SJCRH30 (cell line): ENCODE data around the gene DNAJC15. TPM values are rescaled to one million over a fixed set of nuclear protein-coding genes. Genes with fewer than 3 reads are reported as not detected.
A peak's percentile ranks its signal among the peaks of the same experiment; 100 is the strongest.
"Not testable (repeated sequence)": the region's sequence is repeated elsewhere in the genome, so short reads cannot be mapped to it uniquely, and the experiment has no call there.

Experiments
- DNase-seq, 2 experiments: peaks; one replicate each; pipeline ENCODE4 v3.0.0-alpha.2; 2015 to 2020
- H3K27ac ChIP-seq: fragments of 250-450 bp; sonication (Bioruptor Pico); 2 replicates; pipeline ENCODE4 v1.5.1; 2020; ENCODE audit warnings: mild to moderate bottlenecking, moderate library complexity
- H3K27me3 ChIP-seq: fragments of 250-450 bp; sonication (Bioruptor Pico); 2 replicates; pipeline ENCODE4 v1.5.1; 2020; ENCODE audit warnings: mild to moderate bottlenecking, moderate library complexity
- H3K36me3 ChIP-seq: fragments of 250-450 bp; sonication (Bioruptor Pico); 2 replicates; pipeline ENCODE4 v1.5.1; 2020; ENCODE audit warnings: mild to moderate bottlenecking, moderate library complexity
- H3K4me1 ChIP-seq: fragments of 250-450 bp; sonication (Bioruptor Pico); 2 replicates; pipeline ENCODE4 v1.5.1; 2020; ENCODE audit warnings: mild to moderate bottlenecking, moderate library complexity
- H3K4me3 ChIP-seq: fragments of 250-450 bp; sonication (Bioruptor Pico); 2 replicates; pipeline ENCODE4 v1.5.1; 2020; ENCODE audit warnings: mild to moderate bottlenecking, moderate library complexity
- H3K9me3 ChIP-seq: fragments of 250-450 bp; sonication (Bioruptor Pico); replicated peaks from 2 replicates; pipeline ENCODE4 v1.5.1; 2020; ENCODE audit warnings: mild to moderate bottlenecking, moderate library complexity
- total RNA-seq: library from RNA; depleted of rRNA; stranded (reverse); fragments of >200 nt; shearing (Covaris generic); gene quantifications from 2 replicates; pipeline ENCODE4 v1.2.3, GENCODE V29; 2014

DNAJC15 gene
- total RNA-seq, 1 experiment from 2014 or later, result 10.1 TPM

GRCh38 chr13:43054803-43055802 is 31.7 kb downstream of the DNAJC15 start:
- peaks cover 31% of the 10 kb centered on the region for H3K4me1 ChIP-seq
- no peaks in the 10 kb centered on the region for H3K9me3 ChIP-seq
- H3K27ac ChIP-seq, result peak overlapping the region; percentile 47
- peak; percentile 61 to 65 for DNase-seq
- no peaks in the 10 kb centered on the region for H3K36me3 ChIP-seq
- H3K27me3 ChIP-seq, result no peaks in the 10 kb centered on the region; the same call in 1 of the 2 replicates
- H3K4me3 ChIP-seq, result peak overlapping the region; percentile 39

- Histone ChIP-seq H3K36me3 (no peaks in the 10 kb centered on the region), H3K27ac (no peak overlapping the region; the same call in 1 of the 2 replicates), H3K4me1 (peaks cover 31% of the 10 kb centered on the region), H3K4me3 (no peak overlapping the region), H3K9me3 (no peaks in the 10 kb centered on the region), H3K27me3 (no peaks in the 10 kb centered on the region; the same call in 1 of the 2 replicates)
- peak; percentile 48 to 51 for DNase-seq
Measured at GRCh38 chr13:43057653-43058317, 34.4 kb downstream of the DNAJC15 start.

- peak overlapping the region; percentile 27; the same call in 1 of the 2 replicates for H3K27ac ChIP-seq
- peak; percentile 79 to 82 for DNase-seq
Measured at GRCh38 chr13:43058318-43058674, 34.9 kb downstream of the DNAJC15 start.

GRCh38 chr13:43058831-43059230 is 35.4 kb downstream of the DNAJC15 start:
- H3K27me3 ChIP-seq, result no peaks in the 10 kb centered on the region; the same call in 1 of the 2 replicates
- DNase-seq, result no peak
- no peaks in the 10 kb centered on the region; the same call in 1 of the 2 replicates for H3K9me3 ChIP-seq
- no peaks in the 10 kb centered on the region for H3K36me3 ChIP-seq
- H3K4me1 ChIP-seq, result peaks cover 30% of the 10 kb centered on the region
- peak overlapping the region; percentile 27; the same call in 1 of the 2 replicates for H3K27ac ChIP-seq
- no peak overlapping the region for H3K4me3 ChIP-seq

More at GRCh38 chr13:43058318-43058674, 34.9 kb downstream of the DNAJC15 start:
- H3K36me3 ChIP-seq, result no peaks in the 10 kb centered on the region
- H3K27me3 ChIP-seq, result no peaks in the 10 kb centered on the region; the same call in 1 of the 2 replicates
- no peak overlapping the region for H3K4me3 ChIP-seq
- peaks cover 31% of the 10 kb centered on the region for H3K4me1 ChIP-seq
- H3K9me3 ChIP-seq, result no peaks in the 10 kb centered on the region

GRCh38 chr13:43059779-43060178 is 36.4 kb downstream of the DNAJC15 start:
- H3K4me3 ChIP-seq, H3K9me3 ChIP-seq, DNase-seq, H3K27me3 ChIP-seq, H3K27ac ChIP-seq, H3K36me3 ChIP-seq: not testable (repeated sequence)
- peaks cover 21% of the 10 kb centered on the region for H3K4me1 ChIP-seq

- not testable (repeated sequence) for H3K9me3 ChIP-seq, DNase-seq, H3K4me3 ChIP-seq, H3K27me3 ChIP-seq, H3K36me3 ChIP-seq, H3K27ac ChIP-seq
- peaks cover 16% of the 10 kb centered on the region for H3K4me1 ChIP-seq
Measured at GRCh38 chr13:43060806-43061205, 37.4 kb downstream of the DNAJC15 start.

- Histone ChIP-seq H3K27me3 (no peaks in the 10 kb centered on the region; the same call in 1 of the 2 replicates), H3K36me3 (no peaks in the 10 kb centered on the region)
Measured at GRCh38 chr13:43061496-43062280, 38.3 kb downstream of the DNAJC15 start.

GRCh38 chr13:43071824-43072223 is 48.4 kb downstream of the DNAJC15 start:
- no peaks in the 10 kb centered on the region for H3K9me3 ChIP-seq
- peaks cover 7% of the 10 kb centered on the region; the same call in 1 of the 2 replicates for H3K36me3 ChIP-seq
- no peak for DNase-seq
- no peak overlapping the region for H3K4me3 ChIP-seq
- no peaks in the 10 kb centered on the region for H3K4me1 ChIP-seq
- no peaks in the 10 kb centered on the region for H3K27me3 ChIP-seq
- H3K27ac ChIP-seq, result no peak overlapping the region

More at GRCh38 chr13:43061496-43062280, 38.3 kb downstream of the DNAJC15 start:
- no peak for DNase-seq
- Histone ChIP-seq H3K4me1 (peaks cover 16% of the 10 kb centered on the region), H3K9me3 (no peaks in the 10 kb centered on the region; the same call in 1 of the 2 replicates), H3K4me3 (no peak overlapping the region), H3K27ac (no peak overlapping the region)

GRCh38 chr13:43072394-43072793 is 49.0 kb downstream of the DNAJC15 start:
- Histone ChIP-seq H3K9me3 (no peaks in the 10 kb centered on the region), H3K4me3 (no peak overlapping the region), H3K27ac (no peak overlapping the region), H3K27me3 (no peaks in the 10 kb centered on the region), H3K36me3 (peaks cover 7% of the 10 kb centered on the region; the same call in 1 of the 2 replicates), H3K4me1 (no peaks in the 10 kb centered on the region)
- no peak for DNase-seq

- no peak for DNase-seq
- Histone ChIP-seq H3K4me1 (no peaks in the 10 kb centered on the region), H3K4me3 (no peak overlapping the region), H3K9me3 (no peaks in the 10 kb centered on the region), H3K27ac (no peak overlapping the region), H3K36me3 (peaks cover 4% of the 10 kb centered on the region), H3K27me3 (no peaks in the 10 kb centered on the region)
Measured at GRCh38 chr13:43074824-43075510, 51.6 kb downstream of the DNAJC15 start.

GRCh38 chr13:43075511-43075902 is 52.1 kb downstream of the DNAJC15 start:
- DNase-seq, H3K36me3 ChIP-seq, H3K27ac ChIP-seq, H3K4me3 ChIP-seq, H3K27me3 ChIP-seq, H3K4me1 ChIP-seq, H3K9me3 ChIP-seq: not testable (repeated sequence)

- Histone ChIP-seq H3K9me3 (no peaks in the 10 kb centered on the region), H3K36me3 (peaks cover 4% of the 10 kb centered on the region; the same call in 1 of the 2 replicates), H3K27me3 (no peaks in the 10 kb centered on the region), H3K27ac (no peak overlapping the region), H3K4me1 (no peaks in the 10 kb centered on the region), H3K4me3 (no peak overlapping the region)
- DNase-seq, result no peak
Measured at GRCh38 chr13:43077046-43077445, 53.7 kb downstream of the DNAJC15 start.

GRCh38 chr13:43077461-43077860 is 54.1 kb downstream of the DNAJC15 start:
- no peak overlapping the region for H3K4me3 ChIP-seq
- H3K27me3 ChIP-seq, result no peaks in the 10 kb centered on the region
- no peaks in the 10 kb centered on the region for H3K9me3 ChIP-seq
- DNase-seq, result peak; percentile 19 to 34
- H3K36me3 ChIP-seq, result peaks cover 4% of the 10 kb centered on the region; the same call in 1 of the 2 replicates
- H3K4me1 ChIP-seq, result no peaks in the 10 kb centered on the region
- H3K27ac ChIP-seq, result no peak overlapping the region

- Histone ChIP-seq H3K9me3 (no peaks in the 10 kb centered on the region), H3K4me1 (no peaks in the 10 kb centered on the region), H3K27me3 (no peaks in the 10 kb centered on the region), H3K4me3 (no peak overlapping the region), H3K27ac (no peak overlapping the region), H3K36me3 (peaks cover 4% of the 10 kb centered on the region; the same call in 1 of the 2 replicates)
- DNase-seq, result no peak
Measured at GRCh38 chr13:43077906-43078305, 54.5 kb downstream of the DNAJC15 start.
